ENCODE data around the gene PEX14.

Gene PEX14

DNA sequence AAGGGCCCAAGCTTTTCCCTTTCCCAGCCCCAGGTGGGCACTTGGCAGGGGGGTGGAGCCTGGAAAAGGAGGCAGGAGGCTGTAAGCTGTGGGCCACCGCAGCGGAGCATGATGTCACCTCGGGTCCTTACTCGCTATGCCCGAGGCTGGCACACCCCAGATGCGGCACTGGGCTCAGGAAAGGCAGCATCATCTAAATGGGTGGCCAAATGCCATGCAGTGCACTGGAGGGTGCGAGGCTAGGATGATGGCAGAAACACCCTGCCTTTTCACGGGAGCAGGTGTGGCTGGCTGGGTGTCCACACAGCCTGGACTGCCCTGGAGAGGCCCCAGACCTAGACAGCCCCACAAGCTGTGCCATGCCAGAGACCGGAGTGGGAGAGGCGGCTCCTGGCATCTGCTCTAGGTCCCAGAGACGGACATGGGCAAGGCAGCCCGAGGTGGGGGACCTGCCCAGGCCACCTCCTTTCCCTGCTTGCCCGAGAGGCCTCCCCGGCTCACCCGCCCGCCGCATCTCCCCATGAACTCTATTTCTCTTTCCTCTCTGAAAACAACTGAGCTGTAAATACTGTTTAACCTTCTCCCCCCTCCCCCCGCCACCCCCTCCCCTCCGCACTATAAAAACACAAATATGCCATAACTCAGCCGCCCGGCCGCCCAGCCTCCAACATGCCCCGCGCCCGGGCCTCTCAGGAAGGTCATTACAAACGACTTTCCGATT lies 197.0 kb downstream of the PEX14 start:
- DNase-seq: no peak

DNA sequence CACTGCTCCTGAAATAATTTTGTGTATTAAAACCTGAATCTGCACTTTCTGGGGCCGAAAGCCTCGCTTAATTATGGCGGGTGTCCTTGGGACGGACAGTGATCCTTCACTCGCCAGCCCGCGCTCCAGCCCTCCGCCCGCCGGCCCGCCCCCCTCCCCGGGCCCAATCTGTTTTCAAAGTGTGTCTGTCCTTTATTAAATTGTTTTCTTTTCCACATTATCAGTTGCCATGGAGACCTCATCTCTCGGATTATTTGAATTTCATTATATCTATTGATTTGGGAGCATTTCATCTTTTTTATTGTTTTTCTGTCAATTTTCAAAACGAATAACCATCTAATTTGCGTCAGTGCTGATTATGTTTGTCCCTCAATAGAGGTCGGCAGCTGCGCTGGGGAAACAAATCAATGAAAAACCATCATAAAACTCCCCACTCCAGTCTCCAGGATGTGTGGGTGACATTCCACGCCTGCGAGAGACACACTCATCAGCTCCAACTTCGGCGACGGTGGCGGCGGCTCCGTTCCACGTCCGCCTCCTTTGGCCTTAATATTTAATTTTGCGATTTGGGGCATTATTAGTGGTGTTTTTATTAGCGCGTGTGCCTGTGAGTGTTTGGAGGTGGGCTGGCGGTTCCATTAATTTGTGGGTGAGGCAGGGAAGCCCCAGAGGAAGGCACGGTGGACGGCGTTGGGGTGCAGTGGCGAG lies 197.7 kb downstream of the PEX14 start:
- no peak for DNase-seq

DNA sequence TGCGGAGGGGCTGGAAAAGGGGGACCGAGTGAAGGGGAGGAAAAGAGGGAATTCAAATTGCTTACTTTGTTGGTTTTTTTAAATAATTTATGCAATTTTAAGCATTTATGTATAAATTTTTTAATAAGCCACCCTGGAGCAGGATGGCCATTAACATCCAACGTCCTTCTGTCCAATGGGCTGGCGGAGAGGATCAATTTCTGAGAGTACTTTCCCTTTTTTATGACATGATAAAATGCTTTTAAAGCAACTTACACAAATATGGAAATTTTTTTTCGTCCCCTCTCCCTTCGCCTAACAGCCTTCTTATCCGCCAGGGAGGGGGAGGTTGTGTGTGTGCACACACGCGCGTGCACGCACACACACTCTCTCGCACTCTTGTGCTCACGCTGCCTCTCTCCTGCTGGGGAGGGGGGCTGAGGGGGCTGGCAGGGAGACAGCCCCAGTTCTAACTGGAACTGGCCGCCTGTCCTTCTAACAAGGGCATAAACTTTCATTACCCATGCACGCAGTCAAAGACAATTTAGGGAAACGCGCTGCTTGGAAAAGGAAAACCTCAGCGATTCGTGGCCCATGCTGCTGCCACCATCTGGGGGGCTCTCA lies 198.5 kb downstream of the PEX14 start:
- no peak for DNase-seq

DNA sequence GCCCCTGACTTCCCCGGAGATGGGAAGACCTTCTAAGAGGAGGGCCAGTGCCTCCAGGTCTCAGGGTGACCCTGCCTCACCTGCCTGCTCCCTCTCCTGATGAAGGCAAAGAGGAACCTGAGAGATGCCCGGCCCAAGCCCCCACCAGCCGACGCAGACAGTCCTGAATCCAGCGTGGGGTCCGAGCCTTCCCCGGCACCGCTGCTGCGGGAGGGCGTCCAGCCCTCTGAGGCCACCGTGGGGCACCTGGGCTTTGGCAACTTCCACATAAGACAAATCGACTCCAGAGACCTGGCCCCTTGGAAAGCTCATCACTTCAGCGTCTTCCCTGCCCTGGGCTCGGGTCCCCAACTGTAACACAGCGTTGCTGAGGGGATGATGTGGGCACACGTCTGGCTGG lies 199.5 kb downstream of the PEX14 start:
- no peak for DNase-seq

DNA sequence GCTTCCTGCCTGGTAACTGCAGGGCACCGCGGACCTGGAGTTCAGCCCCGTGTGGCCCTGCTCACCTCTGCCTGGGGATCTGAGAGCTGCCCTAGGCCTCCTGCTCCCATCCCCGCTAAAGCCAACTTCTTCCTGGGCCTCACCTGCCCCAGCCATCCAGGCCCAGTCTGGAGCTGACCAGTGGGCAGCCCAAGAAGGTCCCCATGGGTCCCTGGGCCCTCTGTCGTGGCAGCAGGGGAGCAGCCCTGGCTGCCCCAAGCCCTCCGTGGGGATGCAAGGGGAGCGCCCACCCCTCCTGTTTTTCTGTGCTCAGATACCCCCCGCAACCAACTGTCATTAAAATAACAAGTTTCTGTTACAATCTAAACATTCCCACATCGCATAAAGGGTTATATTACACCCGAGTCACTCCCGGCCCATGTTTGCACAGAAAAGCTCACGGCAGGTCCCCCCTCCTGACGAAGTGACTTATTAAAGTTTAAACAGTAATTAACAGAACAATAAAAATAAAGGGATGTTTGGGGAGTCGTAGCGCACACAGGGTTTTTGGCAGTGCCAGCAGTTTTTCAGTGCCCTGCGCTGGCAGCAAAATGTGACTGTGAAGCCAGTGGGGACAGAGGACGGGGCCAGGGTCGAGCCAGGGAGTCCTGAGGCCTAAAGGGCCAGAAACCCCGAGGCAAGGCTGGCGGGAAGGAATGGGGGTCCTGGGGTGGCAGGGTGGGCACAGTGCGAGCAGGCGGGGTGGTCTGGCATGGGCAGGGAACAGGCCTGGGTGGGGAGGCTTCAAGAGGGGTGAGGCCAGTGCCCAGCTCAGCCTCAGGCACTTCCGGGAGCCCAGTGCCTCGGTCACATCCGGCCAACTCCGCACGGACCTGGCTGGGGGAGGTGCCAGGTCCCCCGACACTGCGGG lies 200.2 kb downstream of the PEX14 start:
- DNase-seq: no peak

GRCh38 chr1:10675813-10676212 lies 201.1 kb downstream of the PEX14 start:
- DNase-seq: no peak

DNA sequence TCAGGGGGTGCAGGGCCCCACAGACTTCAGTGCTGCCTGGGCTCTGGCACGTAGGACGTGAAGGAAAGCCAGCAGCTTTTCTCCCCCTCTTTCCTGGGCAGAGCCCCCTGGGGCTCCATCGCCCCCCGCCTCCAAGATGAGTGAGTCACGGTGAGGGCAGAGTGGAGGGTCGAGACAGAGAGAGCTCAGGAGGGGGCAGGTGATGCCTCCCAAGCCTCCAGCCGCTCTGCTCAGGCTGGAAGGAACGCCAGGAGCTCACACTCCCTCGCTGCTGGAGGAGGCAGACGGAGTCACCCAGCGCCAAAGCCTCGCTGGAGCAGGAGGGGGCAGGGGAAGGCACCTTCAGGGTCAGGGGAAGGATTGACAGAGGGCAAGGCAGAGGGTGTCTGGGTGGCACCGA lies 202.2 kb downstream of the PEX14 start:
- no peak for DNase-seq

- no peak for DNase-seq
Measured at GRCh38 chr1:10677491-10678391, 203.0 kb downstream of the PEX14 start.

- DNase-seq: no peak
Measured at GRCh38 chr1:10678402-10678801, 203.7 kb downstream of the PEX14 start.

- no peak for DNase-seq
Measured at GRCh38 chr1:10678852-10679251, 204.1 kb downstream of the PEX14 start.

GRCh38 chr1:10679496-10680220 lies 204.9 kb downstream of the PEX14 start:
- peak; percentile 85 for DNase-seq

All from NCI-H2171 (cell line).